Cardiac muscle cell (in vitro differentiated cells and primary cell): ENCODE measurements around the gene IGSF23. TPM values are rescaled to one million over a fixed set of nuclear protein-coding genes. Genes with fewer than 3 reads are reported as not detected.
"Not testable (repeated sequence)": the region's sequence is repeated elsewhere in the genome, so short reads cannot be mapped to it uniquely, and the experiment has no call there.

ENCODE experiments used
- DNase-seq, 2 donors: peaks; one replicate each; pipeline versions ENCODE4 v3.0.0 to v3.0.0-alpha.2; 2010 to 2017; ENCODE audit warnings: low read depth in 1 of 2, low spot score in 1 of 2
- H3K27ac ChIP-seq: fragments of 200-600 bp; sonication (generic); 2 replicates; pipeline ENCODE4 v1.5.1; 2016
- H3K27me3 ChIP-seq: fragments of 200-600 bp; sonication (generic); 2 replicates; pipeline ENCODE4 v1.6.0; 2016; ENCODE audit warnings: control low read depth
- H3K36me3 ChIP-seq: fragments of 200-600 bp; sonication (generic); 2 replicates; pipeline ENCODE4 v1.5.1; 2016; ENCODE audit warnings: control low read depth
- H3K4me1 ChIP-seq: fragments of 200-600 bp; sonication (generic); 2 replicates; pipeline ENCODE4 v1.8.1; 2017; ENCODE audit warnings: low read depth, mild to moderate bottlenecking, mixed run types
- H3K4me3 ChIP-seq: fragments of 200-600 bp; sonication (generic); 2 replicates; pipeline ENCODE4 v1.5.1; 2016; ENCODE audit warnings: mild to moderate bottlenecking
- H3K9me3 ChIP-seq: fragments of 200-600 bp; sonication (generic); 2 replicates; pipeline ENCODE4 v1.5.1; 2017; ENCODE audit warnings: low read depth, mild to moderate bottlenecking, control low read depth
- CTCF ChIP-seq: IDR thresholded peaks from 2 replicates; pipeline ENCODE4 v1.5.1; 2012; ENCODE audit warnings: low read depth, mild to moderate bottlenecking, low read length
- polyA plus RNA-seq: library from polyadenylated mRNA; unstranded; fragments of >200 nt; fragmentation: Nextera tagmentation; extraction: Ambion mirVana; gene quantifications from 2 replicates; pipeline ENCODE4 v1.2.1, GENCODE V29; 2016
- total RNA-seq: library from RNA; depleted of rRNA; stranded (reverse); fragments of >200 nt; gene quantifications from 2 replicates; pipeline ENCODE4 v1.2.3, GENCODE V29; 2016

The IGSF23 gene
- total and polyA plus RNA-seq, 2 experiments from 2014 or later: not detected

DNA sequence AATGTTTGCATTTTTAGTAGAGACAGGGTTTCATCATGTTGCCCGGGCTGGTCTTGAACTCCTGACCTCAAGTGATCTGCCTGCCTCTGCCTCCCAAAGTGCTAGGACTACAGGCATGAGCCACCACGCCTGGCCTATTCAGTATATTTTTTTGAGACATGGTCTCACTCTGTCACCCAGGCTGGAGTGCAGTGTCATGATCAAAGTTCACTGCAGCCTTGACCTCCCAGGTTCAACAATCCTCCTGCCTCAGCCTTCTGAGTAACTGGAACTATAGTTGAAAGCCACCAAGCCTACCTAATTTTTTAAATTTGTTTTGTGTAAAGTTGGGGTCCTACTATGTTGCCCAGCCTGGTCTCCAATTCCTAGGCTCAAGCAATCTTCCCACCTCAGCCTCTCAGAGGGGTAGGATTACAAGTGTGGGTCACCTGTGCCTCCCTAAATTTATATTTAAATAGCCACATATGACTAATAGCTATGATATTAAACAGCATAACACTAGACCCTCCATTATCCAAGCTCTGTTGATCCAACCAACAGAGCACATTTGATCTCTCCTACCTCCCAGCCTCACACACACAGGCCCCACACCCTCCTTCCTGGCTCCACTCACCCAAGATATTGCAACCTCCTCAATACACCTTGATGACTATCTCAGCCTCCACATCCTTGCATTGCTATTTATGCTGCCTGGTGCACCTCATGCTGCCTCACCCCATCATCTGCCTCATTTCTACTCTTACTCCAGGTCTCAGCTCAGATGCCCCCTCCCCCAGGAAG lies 55.8 kb downstream of the IGSF23 start:
- no peak overlapping the region for H3K4me3 ChIP-seq
- no peak for DNase-seq
- no peaks in the 10 kb centered on the region for H3K27me3 ChIP-seq
- no peak for TF ChIP-seq CTCF
- H3K9me3 ChIP-seq: no peaks in the 10 kb centered on the region
- H3K36me3 ChIP-seq: no peaks in the 10 kb centered on the region
- H3K4me1 ChIP-seq: no peaks in the 10 kb centered on the region
- H3K27ac ChIP-seq: no peak overlapping the region

DNA sequence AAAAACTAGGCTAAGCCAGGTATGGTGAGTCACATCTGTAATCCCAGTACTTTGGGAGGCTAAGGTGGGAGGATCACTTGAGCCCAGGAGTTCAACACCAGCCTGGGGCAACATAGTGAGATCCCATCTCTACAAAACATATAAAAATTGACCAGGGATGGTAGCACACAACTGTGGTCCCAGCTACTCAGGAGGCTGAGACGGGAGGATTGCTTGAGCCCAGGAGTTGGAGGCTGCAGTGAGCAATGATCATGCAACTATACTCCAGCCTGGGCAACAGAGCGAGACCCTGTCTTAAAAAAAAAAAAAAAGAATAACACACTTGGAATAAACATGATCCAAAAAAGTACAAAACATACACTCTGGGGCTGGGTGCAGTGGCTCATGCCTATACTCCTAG lies 56.7 kb downstream of the IGSF23 start:
- not testable (repeated sequence) for H3K4me1 ChIP-seq, H3K27me3 ChIP-seq, H3K4me3 ChIP-seq, DNase-seq, H3K27ac ChIP-seq, H3K9me3 ChIP-seq, H3K36me3 ChIP-seq

- H3K27ac ChIP-seq: no peak within 1 kb of the TSS
- TF ChIP-seq CTCF: no peak
- H3K36me3 ChIP-seq: no peaks in the 10 kb centered on the region
- H3K9me3 ChIP-seq: no peaks in the 10 kb centered on the region
- no peaks in the 10 kb centered on the region for H3K27me3 ChIP-seq
- H3K4me1 ChIP-seq: no peaks in the 10 kb centered on the region
- DNase-seq: no peak
- H3K4me3 ChIP-seq: no peak within 1 kb of the TSS
Measured at GRCh38 chr19:44671400-44671799, 58.0 kb downstream of the IGSF23 start, which contains the start of gene CEACAM19. CEACAM19 (plus strand) TSS chr19:44671482; CDS start chr19:44671932, 450 bp downstream.

DNA sequence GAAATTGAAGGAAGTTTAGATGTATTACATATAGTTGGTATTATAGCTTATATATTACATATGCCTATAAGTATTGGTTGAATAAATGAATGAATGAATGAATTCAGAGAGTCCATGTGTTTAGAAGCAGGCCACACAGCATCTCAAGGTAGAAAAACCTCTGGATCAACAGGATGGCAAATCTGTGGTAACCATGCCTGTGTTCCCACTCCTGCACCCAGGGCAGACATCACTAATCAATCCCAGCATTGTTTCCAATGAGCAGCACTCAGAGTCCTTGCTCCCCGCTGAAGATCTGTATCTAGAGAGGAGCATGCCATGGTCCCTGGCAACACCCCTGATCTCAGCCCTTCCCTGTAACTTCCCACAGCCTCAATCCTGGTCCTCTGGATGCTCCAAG lies 58.9 kb downstream of the IGSF23 start:
- Histone ChIP-seq H3K27me3 (no peaks in the 10 kb centered on the region), H3K4me1 (no peaks in the 10 kb centered on the region), H3K4me3 (no peak overlapping the region), H3K9me3 (no peaks in the 10 kb centered on the region), H3K36me3 (no peaks in the 10 kb centered on the region), H3K27ac (no peak overlapping the region)
- no peak for DNase-seq
- TF ChIP-seq CTCF: no peak

GRCh38 chr19:44673510-44673909 lies 60.1 kb downstream of the IGSF23 start:
- Histone ChIP-seq H3K4me1 (no peaks in the 10 kb centered on the region), H3K4me3 (no peak overlapping the region), H3K9me3 (no peaks in the 10 kb centered on the region), H3K27ac (no peak overlapping the region), H3K27me3 (no peaks in the 10 kb centered on the region), H3K36me3 (no peaks in the 10 kb centered on the region)
- DNase-seq: no peak
- TF ChIP-seq CTCF: no peak

- H3K36me3 ChIP-seq: no peaks in the 10 kb centered on the region
- no peak for DNase-seq
- no peaks in the 10 kb centered on the region for H3K9me3 ChIP-seq
- H3K27me3 ChIP-seq: no peaks in the 10 kb centered on the region
- no peak overlapping the region for H3K4me3 ChIP-seq
- no peaks in the 10 kb centered on the region for H3K4me1 ChIP-seq
- no peak for TF ChIP-seq CTCF
- H3K27ac ChIP-seq: no peak overlapping the region
Measured at GRCh38 chr19:44675521-44675920, 62.2 kb downstream of the IGSF23 start.
